ENCODE results near the gene ZNF148.

Gene ZNF148

GRCh38 chr3:125212509-125213363, 162.4 kb downstream of the ZNF148 start, which contains the start of gene SLC12A8:
Gene SLC12A8, minus strand, starts transcription at chr3:125212748. Its CDS starts 1,399 bp downstream, at chr3:125211349.
- WGBS (ENCODE audit: insufficient coverage, insufficient read length): no CpG with 5 or more reads among the region's 55 CpGs
- Histone ChIP-seq H3K27me3 (ENCODE audit: control insufficient read depth, insufficient read depth, low read length) (no peaks in the 10 kb centered on the region; the same call in 1 of the 2 replicates), H3K4me1 (ENCODE audit: control insufficient read depth, insufficient read depth, low read length) (peaks cover 4% of the 10 kb centered on the region), H3K9me3 (ENCODE audit: control insufficient read depth, insufficient read depth, low read length) (no peaks in the 10 kb centered on the region), H3K36me3 (ENCODE audit: control insufficient read depth, insufficient read depth, low read length) (no peaks in the 10 kb centered on the region), H3K27ac (ENCODE audit: low read length) (no peak within 1 kb of the TSS), H3K4me3 (ENCODE audit: low read length) (peak within 1 kb of the TSS; percentile 67)
- DNase-seq (ENCODE audit: low read depth, low spot score): no peak

- DNase-seq (ENCODE audit: low read depth, low spot score): no peak
- no peaks in the 10 kb centered on the region; the same call in 1 of the 2 replicates for H3K27me3 ChIP-seq (ENCODE audit: control insufficient read depth, insufficient read depth, low read length)
- H3K9me3 ChIP-seq (ENCODE audit: control insufficient read depth, insufficient read depth, low read length): no peaks in the 10 kb centered on the region
- peak overlapping the region; percentile 67 for H3K4me3 ChIP-seq (ENCODE audit: low read length)
- no CpG with 5 or more reads among the region's 28 CpGs for WGBS (ENCODE audit: insufficient coverage, insufficient read length)
- H3K27ac ChIP-seq (ENCODE audit: low read length): no peak overlapping the region
- no peaks in the 10 kb centered on the region for H3K36me3 ChIP-seq (ENCODE audit: control insufficient read depth, insufficient read depth, low read length)
- H3K4me1 ChIP-seq (ENCODE audit: control insufficient read depth, insufficient read depth, low read length): peaks cover 4% of the 10 kb centered on the region
Observed at GRCh38 chr3:125212091-125212508, 163.0 kb downstream of the ZNF148 start.

- H3K9me3 ChIP-seq (ENCODE audit: control insufficient read depth, insufficient read depth, low read length): no peaks in the 10 kb centered on the region
- no peaks in the 10 kb centered on the region for H3K36me3 ChIP-seq (ENCODE audit: control insufficient read depth, insufficient read depth, low read length)
- WGBS (ENCODE audit: insufficient coverage, insufficient read length): no CpG with 5 or more reads among the region's 11 CpGs
- no peak overlapping the region for H3K27ac ChIP-seq (ENCODE audit: low read length)
- H3K4me1 ChIP-seq (ENCODE audit: control insufficient read depth, insufficient read depth, low read length): peaks cover 4% of the 10 kb centered on the region
- no peaks in the 10 kb centered on the region; the same call in 1 of the 2 replicates for H3K27me3 ChIP-seq (ENCODE audit: control insufficient read depth, insufficient read depth, low read length)
- peak overlapping the region; percentile 67; the same call in 1 of the 2 replicates for H3K4me3 ChIP-seq (ENCODE audit: low read length)
- DNase-seq (ENCODE audit: low read depth, low spot score): no peak
Observed at GRCh38 chr3:125211523-125212090, 163.5 kb downstream of the ZNF148 start.

GRCh38 chr3:125207949-125208568, 167.1 kb downstream of the ZNF148 start:
- no peak overlapping the region for H3K4me3 ChIP-seq (ENCODE audit: low read length)
- WGBS (ENCODE audit: insufficient coverage, insufficient read length): no CpG with 5 or more reads among the region's 1 CpG
- no peaks in the 10 kb centered on the region for H3K36me3 ChIP-seq (ENCODE audit: control insufficient read depth, insufficient read depth, low read length)
- H3K27ac ChIP-seq (ENCODE audit: low read length): no peak overlapping the region
- H3K4me1 ChIP-seq (ENCODE audit: control insufficient read depth, insufficient read depth, low read length): peaks cover 3% of the 10 kb centered on the region
- H3K9me3 ChIP-seq (ENCODE audit: control insufficient read depth, insufficient read depth, low read length): no peaks in the 10 kb centered on the region
- no peak for DNase-seq (ENCODE audit: low read depth, low spot score)
- H3K27me3 ChIP-seq (ENCODE audit: control insufficient read depth, insufficient read depth, low read length): no peaks in the 10 kb centered on the region; the same call in 1 of the 2 replicates

- WGBS (ENCODE audit: insufficient coverage, insufficient read length): no CpG with 5 or more reads among the region's 7 CpGs
- DNase-seq (ENCODE audit: low read depth, low spot score): no peak
- H3K27ac ChIP-seq (ENCODE audit: low read length): no peak overlapping the region
Observed at GRCh38 chr3:125207507-125207906, 167.6 kb downstream of the ZNF148 start.

GRCh38 chr3:125206934-125207333, 168.2 kb downstream of the ZNF148 start:
- no peak overlapping the region for H3K27ac ChIP-seq (ENCODE audit: low read length)
- H3K9me3 ChIP-seq (ENCODE audit: control insufficient read depth, insufficient read depth, low read length): no peaks in the 10 kb centered on the region
- no peak for DNase-seq (ENCODE audit: low read depth, low spot score)
- H3K27me3 ChIP-seq (ENCODE audit: control insufficient read depth, insufficient read depth, low read length): no peaks in the 10 kb centered on the region
- no CpG with 5 or more reads among the region's 6 CpGs for WGBS (ENCODE audit: insufficient coverage, insufficient read length)
- peaks cover 3% of the 10 kb centered on the region; the same call in 1 of the 2 replicates for H3K4me1 ChIP-seq (ENCODE audit: control insufficient read depth, insufficient read depth, low read length)
- no peak overlapping the region for H3K4me3 ChIP-seq (ENCODE audit: low read length)
- H3K36me3 ChIP-seq (ENCODE audit: control insufficient read depth, insufficient read depth, low read length): no peaks in the 10 kb centered on the region

More at GRCh38 chr3:125207507-125207906, 167.6 kb downstream of the ZNF148 start:
- peaks cover 3% of the 10 kb centered on the region; the same call in 1 of the 2 replicates for H3K4me1 ChIP-seq (ENCODE audit: control insufficient read depth, insufficient read depth, low read length)
- no peaks in the 10 kb centered on the region for H3K27me3 ChIP-seq (ENCODE audit: control insufficient read depth, insufficient read depth, low read length)
- no peak overlapping the region for H3K4me3 ChIP-seq (ENCODE audit: low read length)
- no peaks in the 10 kb centered on the region for H3K36me3 ChIP-seq (ENCODE audit: control insufficient read depth, insufficient read depth, low read length)
- no peaks in the 10 kb centered on the region for H3K9me3 ChIP-seq (ENCODE audit: control insufficient read depth, insufficient read depth, low read length)

- H3K4me3 ChIP-seq (ENCODE audit: low read length): no peak overlapping the region
- no peaks in the 10 kb centered on the region for H3K9me3 ChIP-seq (ENCODE audit: control insufficient read depth, insufficient read depth, low read length)
- no peak for DNase-seq (ENCODE audit: low read depth, low spot score)
- no peaks in the 10 kb centered on the region for H3K27me3 ChIP-seq (ENCODE audit: control insufficient read depth, insufficient read depth, low read length)
- H3K27ac ChIP-seq (ENCODE audit: low read length): no peak overlapping the region
- no peaks in the 10 kb centered on the region for H3K36me3 ChIP-seq (ENCODE audit: control insufficient read depth, insufficient read depth, low read length)
- H3K4me1 ChIP-seq (ENCODE audit: control insufficient read depth, insufficient read depth, low read length): no peaks in the 10 kb centered on the region
Observed at GRCh38 chr3:125203731-125204130, 171.4 kb downstream of the ZNF148 start.

GRCh38 chr3:125202197-125202596, 172.9 kb downstream of the ZNF148 start:
- no peaks in the 10 kb centered on the region for H3K4me1 ChIP-seq (ENCODE audit: control insufficient read depth, insufficient read depth, low read length)
- no peak for DNase-seq (ENCODE audit: low read depth, low spot score)
- no peaks in the 10 kb centered on the region for H3K36me3 ChIP-seq (ENCODE audit: control insufficient read depth, insufficient read depth, low read length)
- H3K9me3 ChIP-seq (ENCODE audit: control insufficient read depth, insufficient read depth, low read length): no peaks in the 10 kb centered on the region
- no CpG with 5 or more reads among the region's 4 CpGs for WGBS (ENCODE audit: insufficient coverage, insufficient read length)
- H3K27ac ChIP-seq (ENCODE audit: low read length): no peak overlapping the region
- H3K27me3 ChIP-seq (ENCODE audit: control insufficient read depth, insufficient read depth, low read length): no peaks in the 10 kb centered on the region
- no peak overlapping the region for H3K4me3 ChIP-seq (ENCODE audit: low read length)

GRCh38 chr3:125200731-125201139, 174.4 kb downstream of the ZNF148 start:
- no peaks in the 10 kb centered on the region for H3K9me3 ChIP-seq (ENCODE audit: control insufficient read depth, insufficient read depth, low read length)
- H3K27me3 ChIP-seq (ENCODE audit: control insufficient read depth, insufficient read depth, low read length): no peaks in the 10 kb centered on the region
- H3K27ac ChIP-seq (ENCODE audit: low read length): no peak overlapping the region
- H3K36me3 ChIP-seq (ENCODE audit: control insufficient read depth, insufficient read depth, low read length): no peaks in the 10 kb centered on the region
- no CpG with 5 or more reads among the region's 6 CpGs for WGBS (ENCODE audit: insufficient coverage, insufficient read length)
- no peaks in the 10 kb centered on the region for H3K4me1 ChIP-seq (ENCODE audit: control insufficient read depth, insufficient read depth, low read length)
- no peak for DNase-seq (ENCODE audit: low read depth, low spot score)
- H3K4me3 ChIP-seq (ENCODE audit: low read length): no peak overlapping the region

- Histone ChIP-seq H3K27ac (ENCODE audit: low read length) (no peak overlapping the region), H3K36me3 (ENCODE audit: control insufficient read depth, insufficient read depth, low read length) (no peaks in the 10 kb centered on the region), H3K9me3 (ENCODE audit: control insufficient read depth, insufficient read depth, low read length) (no peaks in the 10 kb centered on the region), H3K4me1 (ENCODE audit: control insufficient read depth, insufficient read depth, low read length) (no peaks in the 10 kb centered on the region; the same call in 1 of the 2 replicates), H3K4me3 (ENCODE audit: low read length) (no peak overlapping the region), H3K27me3 (ENCODE audit: control insufficient read depth, insufficient read depth, low read length) (no peaks in the 10 kb centered on the region)
- DNase-seq (ENCODE audit: low read depth, low spot score): no peak
- no CpG with 5 or more reads among the region's 5 CpGs for WGBS (ENCODE audit: insufficient coverage, insufficient read length)
Observed at GRCh38 chr3:125194849-125195601, 180.1 kb downstream of the ZNF148 start.
